ENCODE data around the gene SIGLEC1. TPM values are rescaled to one million over a fixed set of nuclear protein-coding genes. Genes with fewer than 3 reads are reported as not detected.

SIGLEC1 gene
- total and polyA plus RNA-seq, 8 donors: 1.8 to 45.8 (median 2.6) TPM

GRCh38 chr20:3749689-3750531 is 37.5 kb upstream of the SIGLEC1 start:
- intact Hi-C loops (cut with DNase I): no loop called here
- ATAC-seq (peak; percentile 17), DNase-seq (peak in 1 of 4 donors; percentile 87)

GRCh38 chr20:3749087-3749688 is 36.8 kb upstream of the SIGLEC1 start:
- TF ChIP-seq CTCF (IDR thresholded peaks at IDR 0.05): no peak
- H3K9me3 ChIP-seq: no peaks in the 10 kb centered on the region
- H3K27ac ChIP-seq: no peak overlapping the region
- DNase-seq: peak in 1 of 4 donors; percentile 55
- peaks cover 0 to 48% of the 10 kb centered on the region in 2 donors for H3K36me3 ChIP-seq
- intact Hi-C loops (cut with DNase I): no loop called here
- peaks cover 0 to 49% of the 10 kb centered on the region in 2 donors for H3K4me1 ChIP-seq
- no peak for ATAC-seq
- H3K4me3 ChIP-seq: no peak overlapping the region
- peaks cover 0 to 58% of the 10 kb centered on the region in 2 donors for H3K27me3 ChIP-seq

More at GRCh38 chr20:3749689-3750531, 37.5 kb upstream of the SIGLEC1 start:
- H3K27ac ChIP-seq: no peak overlapping the region
- H3K4me3 ChIP-seq: no peak overlapping the region
- no peaks in the 10 kb centered on the region for H3K9me3 ChIP-seq
- peaks cover 0 to 52% of the 10 kb centered on the region in 2 donors for H3K27me3 ChIP-seq
- H3K4me1 ChIP-seq: peaks cover 0 to 42% of the 10 kb centered on the region in 2 donors
- H3K36me3 ChIP-seq: peaks cover 0 to 54% of the 10 kb centered on the region in 2 donors
- peak; percentile 46 to 73 for TF ChIP-seq CTCF (IDR thresholded peaks at IDR 0.05)

GRCh38 chr20:3748073-3748472 is 35.7 kb upstream of the SIGLEC1 start:
- Histone ChIP-seq H3K27ac (no peak overlapping the region), H3K4me1 (peaks cover 0 to 44% of the 10 kb centered on the region in 2 donors), H3K36me3 (peaks cover 0 to 44% of the 10 kb centered on the region in 2 donors), H3K4me3 (no peak overlapping the region), H3K27me3 (peaks cover 0 to 58% of the 10 kb centered on the region in 2 donors), H3K9me3 (no peaks in the 10 kb centered on the region)
- no peak for TF ChIP-seq CTCF (IDR thresholded peaks at IDR 0.05)
- ATAC-seq (no peak), DNase-seq (peak in 1 of 4 donors; percentile 69)
- intact Hi-C loops (cut with DNase I): no loop called here

- Histone ChIP-seq H3K4me1 (peaks cover 0 to 38% of the 10 kb centered on the region in 2 donors), H3K36me3 (peaks cover 0 to 43% of the 10 kb centered on the region in 2 donors), H3K27me3 (peaks cover 0 to 58% of the 10 kb centered on the region in 2 donors), H3K27ac (no peak overlapping the region), H3K4me3 (no peak overlapping the region), H3K9me3 (no peaks in the 10 kb centered on the region)
- DNase-seq: no peak
- no peak for ATAC-seq
- TF ChIP-seq CTCF (IDR thresholded peaks at IDR 0.05): no peak
- intact Hi-C loops (cut with DNase I): no loop called here
Observed at GRCh38 chr20:3747471-3747870, 35.1 kb upstream of the SIGLEC1 start.

- ATAC-seq: no peak
- TF ChIP-seq CTCF (IDR thresholded peaks at IDR 0.05): no peak
- peaks cover 0 to 27% of the 10 kb centered on the region in 2 donors for H3K4me1 ChIP-seq
- peak in 1 of 4 donors; percentile 39 for DNase-seq
- no peak overlapping the region for H3K4me3 ChIP-seq
- intact Hi-C loops (cut with DNase I): no loop called here
- peaks cover 0 to 26% of the 10 kb centered on the region in 2 donors for H3K36me3 ChIP-seq
- H3K9me3 ChIP-seq: no peaks in the 10 kb centered on the region
- peaks cover 0 to 45% of the 10 kb centered on the region in 2 donors for H3K27me3 ChIP-seq
- H3K27ac ChIP-seq: no peak overlapping the region
Observed at GRCh38 chr20:3745686-3746173, 33.3 kb upstream of the SIGLEC1 start.
